K562 treated with DMSO at 1 percent for 48 hours (cell line): ENCODE data around the gene TNS2. TPM values are rescaled to one million over a fixed set of nuclear protein-coding genes. Genes with fewer than 3 reads are reported as not detected.

Experiments
- total RNA-seq: library from RNA; unstranded; fragments of 300-600 nt; gene quantifications from 2 replicates; pipeline ENCODE4 v1.2.3, GENCODE V29; 2022; ENCODE audit warnings: low replicate concordance; ENCODE audit errors: extremely low read depth

Gene TNS2
- not detected in 2 replicates for total RNA-seq

GRCh38 chr12:53049571-53050318 is at the start of gene TNS2:
TNS2 (plus strand) TSS chr12:53050065; CDS start chr12:53050186, 121 bp downstream.

DNA sequence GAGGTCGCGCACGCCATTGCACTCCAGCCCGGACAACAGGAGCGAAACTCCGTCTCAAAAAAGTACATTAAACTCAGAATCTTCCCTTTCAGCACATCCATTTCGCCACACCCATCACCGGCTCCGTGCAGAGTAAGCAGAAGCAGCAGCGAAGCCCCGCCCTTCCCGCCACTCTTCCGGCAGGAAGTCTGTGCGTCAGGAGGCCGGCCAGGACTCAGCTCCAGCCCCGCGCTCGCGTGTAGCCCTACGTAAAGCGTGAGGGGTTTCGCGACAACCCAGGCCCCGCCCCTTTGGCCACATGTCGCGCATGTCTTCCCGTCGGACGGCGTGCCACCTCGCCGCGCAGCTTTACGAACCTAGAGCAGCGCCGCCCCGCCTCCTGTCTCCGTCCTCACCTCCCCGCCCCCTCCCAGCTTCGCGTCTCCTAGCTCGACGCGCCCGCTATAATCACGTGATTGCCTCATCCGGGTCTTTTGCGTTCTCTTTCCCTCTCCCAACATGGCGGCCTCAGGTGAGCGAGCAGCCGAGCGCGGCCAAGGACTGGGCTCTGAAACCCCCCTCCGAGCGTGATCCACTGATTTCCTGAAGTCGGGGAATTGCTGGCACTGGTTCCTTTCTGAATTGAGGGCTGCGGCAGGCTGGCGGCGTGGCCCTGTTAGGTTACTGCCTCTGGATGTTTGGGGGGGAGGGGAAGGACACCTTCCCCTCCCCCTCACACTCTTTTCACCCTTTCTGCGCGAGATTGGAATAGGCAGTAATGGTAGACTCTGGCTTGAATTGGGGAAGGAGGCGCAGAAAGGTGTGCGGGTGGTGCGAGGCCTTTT is 43.7 kb upstream of the TNS2 start, which contains the start of gene EIF4B:
Gene EIF4B, plus strand, starts transcription at position 471 of the 824 bp plus-strand sequence. Its CDS starts 28 bp downstream, at position 499.

GRCh38 chr12:53079226-53080117 is 29.6 kb downstream of the TNS2 start, which contains the start of gene SPRYD3:
SPRYD3 (minus strand) TSS chr12:53079390; CDS start chr12:53079333, 57 bp downstream.

GRCh38 chr12:53097564-53098353 is 47.9 kb downstream of the TNS2 start, which contains the start of gene IGFBP6:
IGFBP6 (plus strand) TSS chr12:53097667; CDS start chr12:53097718, 51 bp downstream.

DNA sequence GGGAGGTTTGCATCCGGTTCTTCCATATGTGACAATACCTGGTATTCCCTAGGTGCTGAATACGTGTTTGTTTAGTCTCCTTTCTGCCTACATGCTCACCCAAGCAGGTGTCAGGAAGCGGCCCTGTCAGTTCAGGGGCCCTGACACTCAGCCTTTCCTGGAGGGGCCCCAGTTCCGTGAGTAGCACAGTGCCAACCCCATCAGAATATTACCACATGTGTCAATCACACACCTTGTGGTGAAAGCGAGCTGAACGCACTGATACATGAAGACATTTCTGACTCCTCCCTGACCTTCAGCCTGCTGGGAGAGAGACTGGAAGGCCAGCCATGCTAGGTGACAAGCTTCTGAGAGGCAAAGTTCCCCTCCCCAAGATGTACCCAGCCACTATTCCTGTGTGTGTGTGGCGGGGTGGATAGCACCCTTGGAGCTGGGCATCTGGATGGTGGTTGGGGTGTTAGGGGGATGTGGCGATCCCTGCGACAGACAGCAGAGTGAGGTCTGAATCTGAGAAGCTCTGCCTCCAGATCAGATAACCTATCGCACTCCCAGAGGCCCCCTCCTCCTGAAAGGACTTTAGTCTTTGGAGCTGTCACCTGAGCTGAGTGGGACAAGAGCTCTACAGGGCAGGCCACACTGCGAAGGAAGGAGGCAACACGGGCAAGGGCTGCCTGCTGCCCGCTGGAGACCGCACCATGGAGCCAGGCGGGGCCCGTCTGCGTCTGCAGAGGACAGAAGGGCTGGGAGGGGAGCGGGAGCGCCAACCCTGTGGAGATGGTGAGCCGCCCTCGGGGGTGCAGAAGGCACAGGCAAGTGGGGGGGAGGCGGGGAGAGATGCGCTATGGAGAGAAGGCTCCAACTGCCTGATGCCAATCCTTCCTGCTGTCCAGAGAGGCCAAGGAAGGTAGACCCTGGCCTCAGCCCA is 53.3 kb downstream of the TNS2 start, which contains the start of gene SOAT2:
Gene SOAT2, plus strand, starts transcription at position 604 of the 925 bp plus-strand sequence. Its CDS starts 92 bp downstream, at position 696.

Other genes starting within 250 kb of the TNS2 start
- not detected in 2 replicates for gene KRT4, start 235.9 kb upstream of the TNS2 start, total RNA-seq
- not detected in 2 replicates for gene KRT79, start 215.8 kb upstream of the TNS2 start, total RNA-seq
- gene KRT78, start 201.1 kb upstream of the TNS2 start, total RNA-seq: not detected in 2 replicates
- gene KRT8, start 145.0 kb upstream of the TNS2 start, total RNA-seq: 606 TPM in 1 of 2 replicates, not detected in the other
- 246 TPM in 1 of 2 replicates, not detected in the other for gene KRT18, start 100.9 kb upstream of the TNS2 start, total RNA-seq
- gene EIF4B, start 43.6 kb upstream of the TNS2 start, total RNA-seq: 778 TPM in 1 of 2 replicates, not detected in the other
- not detected in 2 replicates for gene SPRYD3, start 29.3 kb downstream of the TNS2 start, total RNA-seq
- not detected in 2 replicates for gene IGFBP6, start 47.6 kb downstream of the TNS2 start, total RNA-seq
- gene SOAT2, start 53.4 kb downstream of the TNS2 start, total RNA-seq: not detected in 2 replicates
- not detected in 2 replicates for gene ZNF740, start 130.7 kb downstream of the TNS2 start, total RNA-seq
- gene CSAD, start 130.9 kb downstream of the TNS2 start, total RNA-seq: not detected in 2 replicates
- gene ITGB7, start 157.2 kb downstream of the TNS2 start, total RNA-seq: not detected in 2 replicates
- not detected in 2 replicates for gene RARG, start 182.1 kb downstream of the TNS2 start, total RNA-seq
- gene ESPL1, start 218.2 kb downstream of the TNS2 start, total RNA-seq: not detected in 2 replicates
- not detected in 2 replicates for gene PFDN5, start 245.5 kb downstream of the TNS2 start, total RNA-seq
- gene MYG1, start 249.6 kb downstream of the TNS2 start, total RNA-seq: not detected in 2 replicates